KMS-11 (cell line): Measurements from ENCODE around the gene AKAP4.

Experiments
- H2AFZ ChIP-seq: fragments of 200-600 bp; sonication (generic); 2 replicates; pipeline ENCODE4 v1.6.1; 2016; ENCODE audit warnings: antibody characterized with exemption, mixed run types, low read depth
- H3K27ac ChIP-seq: fragments of 200-600 bp; sonication (generic); 2 replicates; pipeline ENCODE4 v1.6.1; 2016; ENCODE audit warnings: mild to moderate bottlenecking, mixed run types
- H3K27me3 ChIP-seq: fragments of 200-600 bp; sonication (generic); 2 replicates; pipeline ENCODE4 v1.6.1; 2017; ENCODE audit warnings: mild to moderate bottlenecking, low read depth, mixed run types, moderate library complexity; ENCODE audit not compliant: insufficient read depth
- H3K36me3 ChIP-seq: fragments of 200-600 bp; sonication (generic); 2 replicates; pipeline ENCODE4 v1.6.1; 2017; ENCODE audit warnings: mild to moderate bottlenecking, mixed run types; ENCODE audit not compliant: insufficient read depth
- H3K4me1 ChIP-seq: fragments of 200-600 bp; sonication (generic); 2 replicates; pipeline ENCODE4 v1.6.1; 2016; ENCODE audit warnings: mild to moderate bottlenecking, low read depth, mixed run types; ENCODE audit not compliant: poor library complexity, severe bottlenecking
- H3K4me2 ChIP-seq: fragments of 200-600 bp; sonication (generic); 2 replicates; pipeline ENCODE4 v1.7.0; 2016; ENCODE audit warnings: mild to moderate bottlenecking, mixed run types
- H3K4me3 ChIP-seq: fragments of 200-600 bp; sonication (generic); IDR thresholded peaks from 2 replicates; pipeline ENCODE4 v1.6.1; 2017; ENCODE audit warnings: low read depth, low read length, mixed read lengths; ENCODE audit not compliant: insufficient read depth
- H3K79me2 ChIP-seq: fragments of 200-600 bp; sonication (generic); 2 replicates; pipeline ENCODE4 v1.6.1; 2016; ENCODE audit warnings: low read depth, mixed run types; ENCODE audit not compliant: insufficient read depth
- H3K9ac ChIP-seq: fragments of 200-600 bp; sonication (generic); 2 replicates; pipeline ENCODE4 v1.6.1; 2016; ENCODE audit warnings: mild to moderate bottlenecking, mixed run types
- H4K20me1 ChIP-seq: fragments of 200-600 bp; sonication (generic); 2 replicates; pipeline ENCODE4 v1.6.1; 2016; ENCODE audit warnings: mild to moderate bottlenecking, mixed run types; ENCODE audit not compliant: insufficient read depth
- CTCF ChIP-seq: fragments of 200-600 bp; sonication (generic); conservative IDR thresholded peaks from 2 replicates; pipeline ENCODE4 v1.6.1; 2017; ENCODE audit warnings: low read depth, mild to moderate bottlenecking, antibody characterized with exemption, low read length, moderate library complexity, mixed read lengths

Gene AKAP4

GRCh38 chrX:50165727-50166126, 35.1 kb downstream of the AKAP4 start:
- TF ChIP-seq CTCF, result no peak
- H3K36me3 ChIP-seq, result no peaks in the 10 kb centered on the region
- H4K20me1 ChIP-seq, result no peaks in the 10 kb centered on the region
- no peak overlapping the region for H3K9ac ChIP-seq
- H3K4me1 ChIP-seq, result no peaks in the 10 kb centered on the region
- H3K4me2 ChIP-seq, result no peak overlapping the region
- no peak overlapping the region for H2AFZ ChIP-seq
- H3K79me2 ChIP-seq, result no peaks in the 10 kb centered on the region
- no peak overlapping the region for H3K27ac ChIP-seq
- no peaks in the 10 kb centered on the region for H3K27me3 ChIP-seq
- no peak overlapping the region for H3K4me3 ChIP-seq

- no peak for TF ChIP-seq CTCF
- H2AFZ ChIP-seq, result no peak overlapping the region
- H3K9ac ChIP-seq, result no peak overlapping the region
- H3K4me1 ChIP-seq, result no peaks in the 10 kb centered on the region
- no peaks in the 10 kb centered on the region for H3K79me2 ChIP-seq
- H4K20me1 ChIP-seq, result no peaks in the 10 kb centered on the region
- no peaks in the 10 kb centered on the region for H3K27me3 ChIP-seq
- H3K4me3 ChIP-seq, result no peak overlapping the region
- H3K36me3 ChIP-seq, result no peaks in the 10 kb centered on the region
- no peak overlapping the region for H3K4me2 ChIP-seq
- no peak overlapping the region for H3K27ac ChIP-seq
These were observed 39.7 kb downstream of the AKAP4 start for GRCh38 chrX:50161127-50161526.

- no peaks in the 10 kb centered on the region for H3K36me3 ChIP-seq
- no peaks in the 10 kb centered on the region for H3K27me3 ChIP-seq
- H2AFZ ChIP-seq, result no peak overlapping the region
- H3K4me2 ChIP-seq, result no peak overlapping the region
- H3K4me1 ChIP-seq, result no peaks in the 10 kb centered on the region
- TF ChIP-seq CTCF, result no peak
- no peaks in the 10 kb centered on the region for H4K20me1 ChIP-seq
- H3K27ac ChIP-seq, result no peak overlapping the region
- H3K79me2 ChIP-seq, result no peaks in the 10 kb centered on the region
- no peak overlapping the region for H3K9ac ChIP-seq
- H3K4me3 ChIP-seq, result no peak overlapping the region
These were observed 42.2 kb downstream of the AKAP4 start for GRCh38 chrX:50158593-50158992.

DNA sequence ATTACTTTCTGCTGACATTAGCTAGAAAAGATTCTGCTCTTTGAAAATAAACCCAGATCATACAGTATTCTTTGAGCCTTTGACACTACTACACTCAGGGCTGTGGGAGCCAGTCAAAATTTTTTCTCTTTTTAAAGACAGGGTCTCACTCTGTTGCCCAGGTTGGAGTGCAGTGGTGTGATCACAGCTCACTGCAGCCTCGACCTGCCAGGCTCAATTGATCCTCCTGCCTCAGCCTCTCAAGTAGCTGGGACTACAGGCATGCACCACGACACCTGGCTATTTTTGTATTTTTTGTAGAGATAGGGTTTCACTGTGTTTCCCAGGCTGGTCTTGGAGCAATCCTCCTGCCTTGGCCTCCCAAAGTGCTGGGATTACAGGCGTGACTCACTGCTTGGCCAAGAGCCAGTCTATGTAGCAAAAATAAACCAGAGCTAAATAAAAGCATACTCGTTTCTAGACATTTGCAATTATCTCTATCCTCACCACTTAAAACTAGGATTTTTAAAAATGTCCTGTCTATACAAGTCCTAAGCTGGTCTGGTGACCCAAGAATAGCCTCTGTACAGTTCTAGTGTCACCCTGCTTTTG, 43.2 kb downstream of the AKAP4 start:
- Histone ChIP-seq H3K4me1 (no peaks in the 10 kb centered on the region), H3K36me3 (no peaks in the 10 kb centered on the region), H3K27ac (no peak overlapping the region), H3K27me3 (no peaks in the 10 kb centered on the region), H3K9ac (no peak overlapping the region), H3K4me2 (no peak overlapping the region), H3K4me3 (no peak overlapping the region), H3K79me2 (no peaks in the 10 kb centered on the region), H4K20me1 (no peaks in the 10 kb centered on the region), H2AFZ (no peak overlapping the region)
- TF ChIP-seq CTCF, result no peak
